Stimulated activated naive CD8-positive, alpha-beta T cell treated with anti-CD3 and anti-CD28 coated beads, Interleukin-15, amount 100 ng/mL, for 72 hours (primary cell): ENCODE measurements around the gene CMTM4.
"Not testable (repeated sequence)": the region's sequence is repeated elsewhere in the genome, so short reads cannot be mapped to it uniquely, and the experiment has no call there.

Experiments
- ATAC-seq: fragments of 150-1000 bp; cut with Tn5 transposase; 2 replicates; pipeline ENCODE4 v1.10.0; 2021; ENCODE audit warnings: mild to moderate bottlenecking, moderate library complexity
- DNase-seq, 2 donors: peaks; one replicate each; pipeline ENCODE4 v3.0.0; 2021 to 2022
- H3K27ac Mint-ChIP-seq, 2 donors: one replicate each; pipeline ENCODE4 v1.8.0; 2022; ENCODE audit warnings: mild to moderate bottlenecking in 2 of 2, mixed read lengths in 2 of 2, moderate library complexity in 2 of 2
- H3K27me3 Mint-ChIP-seq: one replicate; pipeline ENCODE4 v1.8.0; 2022; ENCODE audit warnings: mixed read lengths
- H3K4me1 Mint-ChIP-seq: one replicate; pipeline ENCODE4 v1.8.0; 2022; ENCODE audit warnings: mild to moderate bottlenecking, mixed read lengths
- H3K4me3 Mint-ChIP-seq, 2 donors: one replicate each; pipeline ENCODE4 v1.8.0; 2022; ENCODE audit warnings: mild to moderate bottlenecking in 2 of 2, mixed read lengths in 2 of 2, moderate library complexity in 1 of 2
- H3K9me3 Mint-ChIP-seq, 2 donors: one replicate each; pipeline ENCODE4 v1.8.0; 2022; ENCODE audit warnings: mixed read lengths in 2 of 2

Gene CMTM4

DNA sequence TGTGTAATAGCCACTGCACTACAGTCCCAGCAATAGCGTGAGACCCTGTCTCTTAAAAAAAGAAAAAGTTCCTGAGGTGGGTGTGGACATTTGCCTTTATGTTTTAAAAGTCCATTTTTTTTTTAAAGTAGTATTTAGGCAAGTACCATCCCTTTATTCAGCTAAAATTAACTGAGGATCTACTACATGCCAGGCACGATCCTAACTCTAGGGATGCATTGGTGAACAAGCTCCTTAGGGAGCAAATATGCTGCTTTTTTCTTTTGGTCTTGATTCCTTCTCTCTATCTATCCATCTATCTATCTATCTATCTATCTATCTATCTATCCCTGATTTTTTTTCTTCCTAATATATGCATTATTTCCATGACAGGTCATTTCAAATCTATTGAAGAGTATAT, 47.4 kb downstream of the CMTM4 start:
- DNase-seq = no peak
- H3K4me1 Mint-ChIP-seq = peaks cover 24% of the 10 kb centered on the region
- no peak overlapping the region for H3K4me3 Mint-ChIP-seq
- H3K27me3 Mint-ChIP-seq = no peaks in the 10 kb centered on the region
- ATAC-seq = no peak
- H3K9me3 Mint-ChIP-seq = no peaks in the 10 kb centered on the region
- H3K27ac Mint-ChIP-seq = no peak overlapping the region

DNA sequence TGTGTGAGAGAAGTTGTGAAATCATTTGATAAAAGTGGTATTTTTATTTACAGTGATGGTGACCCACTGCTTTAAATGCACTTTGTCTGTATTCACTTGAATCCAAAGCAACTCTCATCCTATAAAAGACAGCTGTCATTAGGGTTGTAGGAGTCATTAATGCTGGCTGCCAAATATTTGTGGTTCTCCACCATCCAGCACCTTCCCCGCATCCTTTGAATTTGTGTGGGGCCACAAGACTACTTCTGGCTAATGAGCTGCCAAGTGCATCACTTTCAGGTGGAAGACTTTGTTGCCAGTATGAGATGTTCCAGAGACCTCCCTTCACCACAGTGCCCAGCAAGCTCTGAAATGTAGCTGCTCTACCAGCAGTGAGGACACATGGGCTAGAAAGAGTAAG, 48.7 kb downstream of the CMTM4 start:
- Mint-ChIP-seq H3K27ac (no peak overlapping the region), H3K4me1 (peaks cover 20% of the 10 kb centered on the region), H3K27me3 (no peaks in the 10 kb centered on the region), H3K9me3 (no peaks in the 10 kb centered on the region), H3K4me3 (no peak overlapping the region)
- ATAC-seq = no peak
- no peak for DNase-seq

DNA sequence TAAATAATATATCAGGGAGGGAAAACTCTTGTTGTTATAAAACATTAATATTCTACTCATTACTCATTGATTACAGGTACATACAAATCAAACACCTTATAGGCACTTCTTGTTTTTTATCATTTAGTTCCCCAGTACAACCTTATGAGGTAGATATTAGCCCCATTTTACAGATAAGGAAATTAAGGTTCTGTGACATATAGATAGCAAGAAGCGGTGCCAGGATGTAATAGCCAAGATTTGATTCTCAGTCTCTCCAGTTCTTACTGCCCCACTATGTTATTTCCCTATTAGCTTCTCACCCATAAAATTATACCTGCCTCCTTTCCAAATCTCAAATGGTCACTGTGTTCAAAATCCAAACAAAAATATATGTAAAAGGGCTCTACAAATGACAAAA, 55.2 kb downstream of the CMTM4 start:
- Mint-ChIP-seq H3K9me3 (no peaks in the 10 kb centered on the region), H3K27ac (no peak overlapping the region), H3K4me1 (no peaks in the 10 kb centered on the region), H3K4me3 (no peak overlapping the region), H3K27me3 (peaks cover 9% of the 10 kb centered on the region)
- no peak for ATAC-seq
- no peak for DNase-seq

DNA sequence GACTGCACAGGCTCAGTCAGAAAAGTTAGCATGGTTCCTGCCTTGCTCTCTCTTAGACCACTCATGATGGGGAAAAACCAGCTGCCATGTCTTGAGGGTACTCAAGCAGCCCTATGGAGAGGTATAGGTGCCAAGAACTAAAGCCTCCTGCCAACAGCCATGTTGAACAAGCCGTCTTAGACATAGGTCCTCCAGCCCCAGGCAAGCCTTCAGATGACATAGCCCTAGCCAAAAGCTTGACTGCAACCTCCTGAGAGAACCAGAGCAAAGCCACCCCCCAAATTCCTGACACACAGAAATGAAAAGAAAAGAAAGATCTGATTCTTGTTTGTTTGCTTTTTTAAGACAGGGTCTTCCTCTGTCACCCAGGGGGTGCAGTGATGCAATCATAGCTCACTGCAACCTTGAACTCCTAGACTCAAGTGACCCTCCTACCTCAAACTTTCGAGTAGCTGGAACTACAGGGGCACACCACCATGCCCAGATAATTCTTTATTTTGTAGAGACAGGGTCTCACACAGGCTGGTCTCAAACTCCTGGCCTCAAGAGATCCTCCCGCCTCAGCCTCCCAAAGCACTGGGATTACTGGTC, 55.7 kb downstream of the CMTM4 start:
- Mint-ChIP-seq H3K27ac (no peak overlapping the region), H3K4me1 (no peaks in the 10 kb centered on the region), H3K9me3 (no peaks in the 10 kb centered on the region), H3K4me3 (no peak overlapping the region), H3K27me3 (peaks cover 9% of the 10 kb centered on the region)
- no peak for ATAC-seq
- DNase-seq = no peak

DNA sequence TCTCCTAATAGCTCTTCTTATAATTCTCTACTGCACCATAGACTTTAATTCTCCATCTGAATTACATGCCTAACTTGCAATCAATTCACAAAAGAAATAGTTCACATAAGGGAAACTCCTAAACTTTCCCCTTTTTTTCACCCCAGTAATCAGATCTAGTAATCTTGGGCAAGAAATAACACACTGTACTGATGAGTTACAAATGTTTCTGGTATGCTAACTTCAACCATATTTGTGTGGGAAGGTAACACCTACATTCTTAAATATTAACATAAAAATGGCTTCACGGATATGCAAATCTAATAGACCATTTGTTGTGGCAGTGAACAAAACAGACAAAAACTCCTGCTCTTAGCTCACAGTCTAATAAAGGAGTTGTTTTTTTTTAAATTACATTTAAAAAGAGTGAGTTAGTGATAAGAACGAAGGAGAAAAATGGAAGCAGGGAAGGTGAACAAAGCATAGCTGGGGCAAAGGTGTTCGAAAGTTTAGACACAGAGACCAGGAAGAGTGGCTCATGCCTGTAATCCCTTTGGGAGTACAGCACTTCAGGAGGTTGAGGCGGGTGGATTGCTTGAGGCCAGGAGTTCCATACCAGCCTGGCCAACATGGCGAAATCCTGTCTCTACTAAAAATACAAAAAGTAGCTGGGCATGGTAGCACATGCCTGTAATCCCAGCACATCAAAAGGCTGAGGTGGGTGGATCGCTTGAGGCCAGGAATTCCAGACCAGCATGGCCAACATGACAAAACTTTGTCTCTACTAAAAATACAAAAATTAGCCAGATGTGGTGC, 57.3 kb downstream of the CMTM4 start:
- Mint-ChIP-seq H3K4me3 (no peak overlapping the region), H3K27me3 (peaks cover 9% of the 10 kb centered on the region), H3K4me1 (no peaks in the 10 kb centered on the region), H3K27ac (no peak overlapping the region), H3K9me3 (no peaks in the 10 kb centered on the region)
- ATAC-seq (no peak), DNase-seq (no peak)

DNA sequence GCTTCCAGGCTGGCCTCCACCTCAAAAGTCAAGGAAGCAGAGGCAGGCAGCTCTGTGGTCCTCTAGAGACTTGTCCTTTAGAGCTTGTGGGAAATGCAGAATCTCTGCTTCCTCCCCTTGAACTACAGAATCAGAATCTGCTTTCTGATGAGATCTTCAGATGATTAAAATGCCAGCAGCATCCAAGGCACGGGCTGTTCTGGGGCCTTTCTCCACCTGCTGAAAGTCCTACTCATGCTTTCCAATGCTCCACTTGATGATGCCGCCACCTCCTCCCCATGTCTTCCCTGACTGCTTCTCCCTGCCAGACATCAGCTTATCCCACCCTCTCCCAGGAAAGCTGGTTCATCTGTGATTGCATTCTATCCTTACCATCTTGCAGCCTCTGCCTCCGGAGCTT, 58.7 kb downstream of the CMTM4 start:
- Mint-ChIP-seq H3K27ac (no peak overlapping the region), H3K4me1 (no peaks in the 10 kb centered on the region), H3K9me3 (no peaks in the 10 kb centered on the region), H3K27me3 (peaks cover 9% of the 10 kb centered on the region), H3K4me3 (no peak overlapping the region)
- ATAC-seq (no peak), DNase-seq (no peak)

DNA sequence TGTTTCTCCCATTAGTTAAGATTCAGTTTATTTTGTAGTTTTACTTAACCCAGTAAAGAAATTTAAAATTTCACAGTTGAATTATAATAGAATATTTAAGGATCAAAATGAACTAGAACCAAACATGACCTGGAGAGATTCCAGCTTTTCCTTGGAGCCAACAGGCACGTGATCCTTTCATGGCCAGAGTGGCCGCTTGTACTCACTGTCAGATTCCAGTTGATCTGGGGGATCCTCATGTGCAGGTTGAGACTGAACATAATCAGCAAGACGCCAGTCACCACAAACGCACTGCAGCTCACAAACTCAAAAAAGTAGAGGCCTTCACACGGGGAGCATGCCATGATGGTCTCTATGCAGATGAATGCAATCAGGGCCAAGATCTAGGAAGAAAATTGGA, 60.3 kb downstream of the CMTM4 start:
- Mint-ChIP-seq H3K27ac (no peak overlapping the region), H3K9me3 (no peaks in the 10 kb centered on the region), H3K4me1 (no peaks in the 10 kb centered on the region), H3K4me3 (no peak overlapping the region), H3K27me3 (peaks cover 9% of the 10 kb centered on the region)
- no peak for DNase-seq
- ATAC-seq = no peak

DNA sequence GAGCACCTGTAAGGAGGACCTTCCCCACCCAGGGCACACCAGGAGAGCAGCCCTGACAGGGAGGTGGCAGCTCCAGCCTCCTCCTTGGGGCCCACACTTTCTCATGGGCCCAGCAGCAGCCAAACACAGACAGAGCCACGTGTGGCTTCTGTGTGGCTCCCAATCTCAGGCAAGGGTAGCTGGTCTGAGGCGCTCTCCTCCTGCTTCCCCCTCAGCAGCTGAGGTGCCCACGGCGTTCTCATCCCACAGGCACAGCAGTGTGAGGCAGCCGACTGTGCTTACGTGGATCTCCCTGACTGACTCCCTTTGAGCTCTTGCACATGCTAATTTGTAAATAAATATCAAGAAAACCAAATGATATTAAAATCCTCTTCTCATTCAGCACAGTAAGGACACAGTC, 61.1 kb downstream of the CMTM4 start:
- no peaks in the 10 kb centered on the region for H3K4me1 Mint-ChIP-seq
- no peak for ATAC-seq
- no peaks in the 10 kb centered on the region for H3K9me3 Mint-ChIP-seq
- H3K4me3 Mint-ChIP-seq = no peak overlapping the region
- H3K27ac Mint-ChIP-seq = no peak overlapping the region
- H3K27me3 Mint-ChIP-seq = peaks cover 9% of the 10 kb centered on the region
- DNase-seq = no peak

DNA sequence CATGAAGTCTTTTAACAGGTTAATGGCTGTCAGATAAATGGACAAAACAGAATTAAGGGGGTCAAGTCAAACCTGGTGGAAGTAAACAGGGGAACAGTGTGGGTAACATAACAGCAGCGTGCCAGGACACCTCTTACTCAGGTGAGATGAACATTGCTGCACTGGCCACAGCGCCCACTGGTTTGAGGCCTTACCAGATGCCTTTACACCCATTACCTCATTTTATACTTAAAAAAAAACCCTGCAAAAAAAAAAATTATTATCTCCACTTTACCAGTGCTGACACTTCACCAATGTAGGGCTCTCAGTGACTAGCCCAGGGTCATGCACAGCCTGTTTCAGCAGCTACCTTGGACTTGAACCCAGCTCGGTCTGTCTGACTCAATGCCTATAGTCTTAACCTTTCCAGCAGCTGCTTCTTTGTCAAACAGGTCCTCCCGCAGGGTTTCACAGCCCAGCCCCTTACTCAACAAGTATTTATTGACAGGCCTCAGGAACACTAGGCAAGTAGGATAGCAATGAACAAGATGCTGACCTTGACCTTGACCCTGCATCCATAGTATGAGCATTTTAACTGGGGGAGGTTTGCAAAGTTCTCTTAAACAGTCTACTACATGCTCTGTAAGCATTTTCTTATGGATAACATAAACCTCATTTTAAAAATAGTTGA, 61.9 kb downstream of the CMTM4 start:
- Mint-ChIP-seq H3K27ac (no peak overlapping the region), H3K9me3 (no peaks in the 10 kb centered on the region), H3K4me3 (no peak overlapping the region), H3K27me3 (peaks cover 9% of the 10 kb centered on the region), H3K4me1 (no peaks in the 10 kb centered on the region)
- no peak for ATAC-seq
- DNase-seq = no peak

DNA sequence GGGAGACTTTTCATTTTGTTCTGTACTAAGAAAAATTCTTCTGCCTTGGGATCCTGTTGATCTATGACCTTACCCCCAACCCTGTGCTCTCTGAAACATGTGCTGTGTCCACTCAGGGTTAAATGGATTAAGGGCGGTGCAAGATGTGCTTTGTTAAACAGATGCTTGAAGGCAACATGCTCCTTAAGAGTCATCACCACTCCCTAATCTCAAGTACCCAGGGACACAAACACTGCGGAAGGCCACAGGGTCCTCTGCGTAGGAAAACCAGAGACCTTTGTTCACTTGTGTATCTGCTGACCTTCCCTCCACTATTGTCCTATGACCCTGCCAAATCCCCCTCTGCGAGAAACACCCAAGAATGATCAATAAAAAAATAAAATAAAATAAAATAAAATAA, 65.0 kb downstream of the CMTM4 start:
- DNase-seq, H3K27ac Mint-ChIP-seq, ATAC-seq, H3K4me1 Mint-ChIP-seq, H3K9me3 Mint-ChIP-seq, H3K27me3 Mint-ChIP-seq, H3K4me3 Mint-ChIP-seq: not testable (repeated sequence)

DNA sequence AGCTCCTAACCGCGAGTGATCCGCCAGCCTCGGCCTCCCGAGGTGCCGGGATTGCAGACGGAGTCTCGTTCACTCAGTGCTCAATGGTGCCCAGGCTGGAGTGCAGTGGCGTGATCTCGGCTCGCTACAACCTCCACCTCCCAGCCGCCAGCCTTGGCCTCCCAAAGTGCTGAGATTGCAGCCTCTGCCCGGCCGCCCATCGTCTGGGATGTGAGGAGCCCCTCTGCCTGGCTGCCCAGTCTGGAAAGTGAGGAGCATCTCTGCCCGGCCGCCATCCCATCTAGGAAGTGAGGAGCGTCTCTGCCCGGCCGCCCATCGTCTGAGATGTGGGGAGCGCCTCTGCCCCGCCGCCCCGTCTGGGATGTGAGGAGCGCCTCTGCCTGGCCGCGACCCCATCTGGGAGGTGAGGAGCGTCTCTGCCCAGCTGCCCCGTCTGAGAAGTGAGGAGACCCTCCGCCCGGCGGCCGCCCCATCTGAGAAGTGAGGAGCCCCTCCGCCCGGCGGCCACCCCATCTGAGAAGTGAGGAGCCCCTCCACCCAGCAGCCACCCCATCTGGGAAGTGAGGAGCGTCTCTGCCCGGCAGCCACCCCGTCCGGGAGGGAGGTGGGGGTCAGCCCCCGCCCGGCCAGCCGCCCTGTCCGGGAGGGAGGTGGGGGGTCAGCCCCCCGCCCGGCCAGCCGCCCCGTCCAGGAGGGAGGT, 65.8 kb downstream of the CMTM4 start:
- not testable (repeated sequence) for ATAC-seq, H3K4me1 Mint-ChIP-seq, H3K27me3 Mint-ChIP-seq, DNase-seq, H3K9me3 Mint-ChIP-seq, H3K4me3 Mint-ChIP-seq, H3K27ac Mint-ChIP-seq

DNA sequence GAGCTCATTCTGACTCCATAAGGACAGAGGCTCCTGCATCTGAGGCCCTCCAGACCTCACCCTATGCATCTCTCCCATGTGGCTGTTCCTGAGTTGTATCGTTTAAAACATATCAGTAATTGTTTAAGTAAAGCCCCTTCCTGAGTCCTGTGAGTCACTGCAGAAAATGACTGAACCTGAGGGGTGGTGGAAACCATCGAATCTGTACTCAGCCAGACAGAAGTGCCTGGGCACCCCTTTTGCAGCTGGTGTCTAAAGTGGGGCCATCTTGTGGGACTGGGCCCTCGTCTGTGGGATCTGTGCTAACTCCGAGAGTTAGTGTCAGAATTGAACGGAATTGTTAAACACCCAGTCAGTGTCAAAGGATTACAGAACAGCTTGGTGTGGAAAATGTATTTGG, 66.7 kb downstream of the CMTM4 start:
- no peaks in the 10 kb centered on the region for H3K4me1 Mint-ChIP-seq
- no peak overlapping the region for H3K27ac Mint-ChIP-seq
- no peak for DNase-seq
- ATAC-seq = no peak
- H3K27me3 Mint-ChIP-seq = no peaks in the 10 kb centered on the region
- H3K4me3 Mint-ChIP-seq = no peak overlapping the region
- no peaks in the 10 kb centered on the region for H3K9me3 Mint-ChIP-seq

DNA sequence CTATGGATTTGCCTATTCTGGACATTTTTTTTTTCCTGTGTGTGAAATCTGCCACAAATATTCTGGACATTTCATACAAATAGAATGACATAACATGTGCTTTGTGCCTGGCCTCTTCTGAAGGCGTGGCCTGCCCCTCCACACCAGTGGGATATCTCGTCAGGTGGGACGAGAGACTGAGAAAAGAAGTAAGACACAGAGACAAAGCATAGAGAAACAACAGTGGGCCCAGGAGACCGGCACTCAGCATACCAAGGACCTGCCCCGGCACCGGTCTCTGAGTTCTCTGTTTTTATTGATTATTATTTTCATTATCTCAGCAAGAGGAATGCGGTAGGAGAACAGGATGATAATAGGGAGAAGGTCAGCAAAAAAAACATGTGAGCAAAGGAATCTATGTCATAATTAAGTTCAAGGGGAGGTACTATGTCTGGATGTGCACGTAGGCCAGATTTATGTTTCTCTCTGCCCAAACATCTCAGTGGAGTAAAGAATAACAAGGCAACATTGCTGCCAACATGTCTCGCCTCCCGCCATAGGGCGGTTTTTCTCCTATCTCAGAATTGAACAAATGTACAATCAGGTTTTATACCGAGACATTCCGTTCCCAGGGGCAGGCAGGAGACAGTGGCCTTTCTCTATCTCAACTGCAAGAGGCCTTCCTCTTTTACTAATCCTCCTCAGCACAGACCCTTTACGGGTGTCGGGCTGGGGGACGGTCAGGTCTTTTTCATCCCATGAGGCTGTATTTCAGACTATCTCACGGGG, 68.7 kb downstream of the CMTM4 start:
- not testable (repeated sequence) for ATAC-seq, H3K27me3 Mint-ChIP-seq, DNase-seq, H3K27ac Mint-ChIP-seq, H3K4me3 Mint-ChIP-seq, H3K4me1 Mint-ChIP-seq, H3K9me3 Mint-ChIP-seq

DNA sequence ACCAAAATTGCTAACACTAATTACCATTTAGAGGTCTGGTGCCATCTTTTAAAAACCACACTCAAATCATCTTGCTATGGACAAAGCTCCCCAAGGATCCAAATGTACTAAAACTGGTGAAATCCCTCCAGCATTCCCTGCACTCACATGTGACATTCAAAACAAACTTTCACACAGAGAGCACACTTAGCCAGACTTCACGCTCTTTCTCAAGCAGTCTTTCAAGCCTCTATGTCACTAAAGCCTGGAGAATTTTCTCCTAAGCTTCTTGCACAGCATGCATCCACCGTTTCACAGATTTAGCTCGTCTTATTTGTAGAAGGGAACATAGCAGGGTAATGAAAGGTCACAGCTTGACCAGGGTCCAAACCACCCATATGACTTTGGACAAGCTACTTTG, 72.8 kb downstream of the CMTM4 start:
- Mint-ChIP-seq H3K27me3 (no peaks in the 10 kb centered on the region), H3K4me1 (no peaks in the 10 kb centered on the region), H3K27ac (no peak overlapping the region), H3K4me3 (no peak overlapping the region), H3K9me3 (no peaks in the 10 kb centered on the region)
- DNase-seq = no peak
- ATAC-seq = no peak

DNA sequence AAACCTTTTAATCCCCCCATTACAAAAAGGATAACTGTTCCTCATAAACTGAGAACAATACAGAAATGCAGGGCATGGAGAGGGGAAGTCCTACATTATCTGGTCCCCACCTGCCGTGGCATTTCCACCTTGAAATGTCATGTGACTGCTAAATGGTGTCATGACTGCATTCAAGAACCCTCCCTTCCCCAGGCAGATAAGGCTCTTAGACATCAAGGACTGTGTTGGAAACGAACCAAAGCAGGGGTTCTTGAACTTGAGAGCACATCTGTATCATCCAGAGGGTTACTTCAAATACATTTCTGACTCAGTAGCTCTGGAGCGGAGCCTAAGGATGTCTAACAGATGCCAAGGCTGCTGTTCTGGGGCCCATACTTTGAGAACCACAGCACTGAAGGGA, 73.7 kb downstream of the CMTM4 start:
- no peak for DNase-seq
- Mint-ChIP-seq H3K4me3 (no peak overlapping the region), H3K4me1 (no peaks in the 10 kb centered on the region)

More for the DNA sequence above, 73.7 kb downstream of the CMTM4 start:
- no peaks in the 10 kb centered on the region for H3K27me3 Mint-ChIP-seq
- no peak overlapping the region for H3K27ac Mint-ChIP-seq
- no peaks in the 10 kb centered on the region for H3K9me3 Mint-ChIP-seq
- ATAC-seq = no peak
